IMR-90 (cell line): ENCODE results near the gene RNF181. TPM values are rescaled to one million over a fixed set of nuclear protein-coding genes. Genes with fewer than 3 reads are reported as not detected.

Experiments used
- ATAC-seq: fragments of 200-7000 bp; cut with Tn5 transposase; 2 replicates; pipeline ENCODE4 v1.9.1; 2020; ENCODE audit warnings: low read depth, mild to moderate bottlenecking, moderate library complexity
- BruUV-seq: library from RNA; stranded (reverse); fragments of 400-500 nt; replicated peaks from 2 replicates; lab custom pipeline; 2021; lab: Mats Ljungman, UMichigan
- CTCF ChIA-PET: fragments of 300-600 bp; formaldehyde crosslinking; extraction: SDS; loops from one replicate; lab custom pipeline; 2021; ENCODE audit warnings: antibody characterized with exemption; lab: Yijun Ruan, JAX
- POLR2A ChIA-PET: fragments of 300-600 bp; sonication (Branson Sonifier 250); formaldehyde crosslinking; loops from one replicate; lab custom pipeline; 2022; ENCODE audit warnings: antibody characterized with exemption; ENCODE audit not compliant: unreplicated experiment; lab: Charles Lee
- DNase-seq: peaks from one replicate; pipeline ENCODE4 v3.0.0; 2013
- H2AFZ ChIP-seq: replicated peaks from 2 replicates; pipeline ENCODE3; 2013; ENCODE audit warnings: low read length, mild to moderate bottlenecking; ENCODE audit not compliant: poor library complexity
- H2AK5ac ChIP-seq: 2 replicates; pipeline ENCODE4 v1.6.1; 2013; ENCODE audit warnings: low read depth, low read length, inconsistent platforms
- H2AK9ac ChIP-seq: replicated peaks from 2 replicates; pipeline ENCODE3; 2013; ENCODE audit warnings: mild to moderate bottlenecking, low read depth, low read length, moderate library complexity; ENCODE audit not compliant: poor library complexity
- H2BK120ac ChIP-seq: 2 replicates; pipeline ENCODE4 v1.6.1; 2013; ENCODE audit warnings: low read depth, low read length, inconsistent platforms
- H2BK15ac ChIP-seq: 3 replicates; pipeline ENCODE4 v1.6.1; 2013; ENCODE audit warnings: low read depth, low read length, inconsistent platforms
- H2BK20ac ChIP-seq: 2 replicates; pipeline ENCODE4 v1.6.1; 2013; ENCODE audit warnings: low read depth, mild to moderate bottlenecking, inconsistent platforms, low read length, moderate library complexity
- H2BK5ac ChIP-seq: 2 replicates; pipeline ENCODE4 v1.6.1; 2013; ENCODE audit warnings: mild to moderate bottlenecking, low read depth, low read length, inconsistent platforms; ENCODE audit not compliant: poor library complexity, severe bottlenecking
- H3K14ac ChIP-seq: replicated peaks from 2 replicates; pipeline ENCODE4 v1.6.1; 2013; ENCODE audit warnings: low read depth, low read length, inconsistent platforms
- H3K18ac ChIP-seq: 2 replicates; pipeline ENCODE4 v1.6.1; 2013; ENCODE audit warnings: low read depth, low read length, control low read depth
- H3K23ac ChIP-seq: 2 replicates; pipeline ENCODE4 v1.6.1; 2013; ENCODE audit warnings: low read depth, low read length, inconsistent platforms
- H3K27ac ChIP-seq: 2 replicates; pipeline ENCODE4 v1.5.1; 2013; ENCODE audit warnings: mild to moderate bottlenecking, control low read depth, low read length; ENCODE audit not compliant: insufficient read depth
- H3K27me3 ChIP-seq: 2 replicates; pipeline ENCODE4 v1.6.1; 2013; ENCODE audit warnings: low read length; ENCODE audit not compliant: control insufficient read depth, insufficient read depth
- H3K36me3 ChIP-seq: 2 replicates; pipeline ENCODE4 v1.6.1; 2013; ENCODE audit warnings: low read length, mixed read lengths; ENCODE audit not compliant: control insufficient read depth, insufficient read depth
- H3K4ac ChIP-seq: 2 replicates; pipeline ENCODE4 v1.6.1; 2013; ENCODE audit warnings: low read depth, low read length, inconsistent platforms
- H3K4me1 ChIP-seq: 2 replicates; pipeline ENCODE4 v1.6.1; 2013; ENCODE audit warnings: low read length, mixed read lengths; ENCODE audit not compliant: control insufficient read depth, insufficient read depth
- H3K4me2 ChIP-seq: 2 replicates; pipeline ENCODE4 v1.6.1; 2013; ENCODE audit warnings: low read depth, mild to moderate bottlenecking, control low read depth, low read length, moderate library complexity
- H3K4me3 ChIP-seq: 2 replicates; pipeline ENCODE4 v1.5.1; 2013; ENCODE audit warnings: low read depth, mild to moderate bottlenecking, control low read depth, low read length, moderate library complexity; ENCODE audit not compliant: insufficient read depth
- H3K56ac ChIP-seq: 2 replicates; pipeline ENCODE4 v1.6.1; 2013; ENCODE audit warnings: low read length, inconsistent platforms; ENCODE audit not compliant: insufficient read depth; ENCODE audit errors: extremely low read depth
- H3K79me1 ChIP-seq, 2 experiments: 2 replicates each; pipeline ENCODE4 v1.6.1; 2013; ENCODE audit warnings: low read length in 2 of 2, inconsistent platforms in 1 of 2, low read depth in 1 of 2
- H3K9ac ChIP-seq: 2 replicates; pipeline ENCODE4 v1.6.1; 2013; ENCODE audit warnings: low read depth, low read length, control low read depth
- H3K9me1 ChIP-seq: 2 replicates; pipeline ENCODE4 v1.6.1; 2013; ENCODE audit warnings: low read length, inconsistent platforms; ENCODE audit not compliant: insufficient read depth
- H3K9me3 ChIP-seq: 2 replicates; pipeline ENCODE4 v1.6.1; 2013; ENCODE audit warnings: low read length; ENCODE audit not compliant: control insufficient read depth, insufficient read depth
- H4K20me1 ChIP-seq: 2 replicates; pipeline ENCODE4 v1.6.1; 2013; ENCODE audit warnings: low read length, inconsistent platforms; ENCODE audit not compliant: insufficient read depth
- H4K5ac ChIP-seq: 2 replicates; pipeline ENCODE4 v1.6.1; 2013; ENCODE audit warnings: mild to moderate bottlenecking, low read depth, low read length, control low read depth
- H4K8ac ChIP-seq, 2 experiments: 2 replicates each; pipeline ENCODE4 v1.6.1; 2013; ENCODE audit warnings: low read depth in 2 of 2, low read length in 2 of 2, control low read depth in 1 of 2, inconsistent platforms in 1 of 2
- H4K91ac ChIP-seq: 2 replicates; pipeline ENCODE4 v1.6.1; 2013; ENCODE audit warnings: low read depth, low read length, inconsistent platforms; ENCODE audit not compliant: insufficient read depth
- BHLHE40 ChIP-seq: fragments of 150-350 bp; IDR thresholded peaks from 2 replicates; pipeline ENCODE4 v1.6.1; 2016; ENCODE audit warnings: mild to moderate bottlenecking, low read depth, low read length
- CEBPB ChIP-seq: IDR thresholded peaks from 2 replicates; pipeline ENCODE4 v1.6.1; 2012; ENCODE audit warnings: low read depth, low read length, improper control_type of control experiment
- CHD1 ChIP-seq: IDR thresholded peaks from 2 replicates; pipeline ENCODE4 v1.6.1; 2012; ENCODE audit warnings: low read depth, low read length, improper control_type of control experiment
- CTCF ChIP-seq: conservative IDR thresholded peaks from 2 replicates; pipeline ENCODE4 v1.5.1; 2012; ENCODE audit warnings: mild to moderate bottlenecking, low read depth, low read length, improper control_type of control experiment
- ELK1 ChIP-seq: fragments of 150-350 bp; IDR thresholded peaks from 2 replicates; pipeline ENCODE4 v1.6.1; 2016; ENCODE audit warnings: low read depth, mild to moderate bottlenecking, low read length, moderate library complexity, borderline replicate concordance
- FOS ChIP-seq: fragments of 150-350 bp; IDR thresholded peaks from 2 replicates; pipeline ENCODE4 v1.6.1; 2016; ENCODE audit warnings: low read depth, low read length
- MAFK ChIP-seq: IDR thresholded peaks from 2 replicates; pipeline ENCODE4 v1.6.1; 2012; ENCODE audit warnings: low read depth, low read length, improper control_type of control experiment
- MAZ ChIP-seq: IDR thresholded peaks from 2 replicates; pipeline ENCODE4 v1.6.1; 2012; ENCODE audit warnings: low read depth, mild to moderate bottlenecking, low read length, improper control_type of control experiment, moderate library complexity, borderline replicate concordance
- MXI1 ChIP-seq: IDR thresholded peaks from 2 replicates; pipeline ENCODE4 v1.6.1; 2012; ENCODE audit warnings: low read depth, mild to moderate bottlenecking, low read length, moderate library complexity, borderline replicate concordance
- NFE2L2 ChIP-seq: fragments of 150-350 bp; IDR thresholded peaks from 2 replicates; pipeline ENCODE4 v1.6.1; 2016; ENCODE audit warnings: low read depth, mild to moderate bottlenecking, low read length
- POLR2A ChIP-seq: IDR thresholded peaks from 2 replicates; pipeline ENCODE4 v1.6.1; 2012; ENCODE audit warnings: mild to moderate bottlenecking, low read depth, low read length
- RAD21 ChIP-seq: IDR thresholded peaks from 2 replicates; pipeline ENCODE4 v1.6.1; 2012; ENCODE audit warnings: low read length, improper control_type of control experiment
- RCOR1 ChIP-seq: IDR thresholded peaks from 2 replicates; pipeline ENCODE4 v1.6.1; 2012; ENCODE audit warnings: mild to moderate bottlenecking, low read length, improper control_type of control experiment; ENCODE audit not compliant: insufficient replicate concordance
- RFX5 ChIP-seq: IDR thresholded peaks from 2 replicates; pipeline ENCODE4 v1.8.0; 2012; ENCODE audit warnings: low read depth, mild to moderate bottlenecking, low read length, moderate library complexity
- SMC3 ChIP-seq: fragments of 150-350 bp; IDR thresholded peaks from 2 replicates; pipeline ENCODE4 v1.6.1; 2016; ENCODE audit warnings: low read depth, mild to moderate bottlenecking, antibody characterized with exemption, low read length, moderate library complexity
- USF2 ChIP-seq: fragments of 150-350 bp; IDR thresholded peaks from 2 replicates; pipeline ENCODE4 v1.6.1; 2017; ENCODE audit warnings: mild to moderate bottlenecking, antibody characterized with exemption, low read length, low read depth
- WGBS, 2 experiments: methylation state at CpG; one replicate each; pipeline versions ENCODE4 v1.1.5 to v1.1.7; 2013; ENCODE audit warnings: missing lambda C conversion rate in 2 of 2; ENCODE audit not compliant: insufficient read length in 1 of 2; ENCODE audit errors: extremely low coverage in 2 of 2; 5-methylcytosine and 5-hydroxymethylcytosine counted together
- dilution Hi-C: fragments of 300-500 bp; cut with HindIII; formaldehyde crosslinking; loops from one replicate; pipeline ENCODE4 v1.14.3; 2018; ENCODE audit warnings: low sequenced_read_pairs; ENCODE audit not compliant: unreplicated experiment
- in situ Hi-C: fragments of 300-500 bp; cut with MboI; formaldehyde crosslinking; loops from 3 replicates; pipeline ENCODE4 v1.14.3; 2019; ENCODE audit warnings: low sequenced_read_pairs, inconsistent platforms, mixed read lengths
- intact Hi-C: fragments of 100-400 bp; cut with micrococcal nuclease; formaldehyde crosslinking; loops from 2 replicates; pipeline ENCODE4 v1.10.0; 2022
- polyA plus RNA-seq, 3 experiments: library from polyadenylated mRNA; depleted of rRNA; stranded (reverse); fragments of >200 nt; gene quantifications; 2 replicates each; pipeline ENCODE4 v1.2.3, GENCODE V29; 2012; ENCODE audit warnings: low replicate concordance in 1 of 3
- total RNA-seq: library from RNA; depleted of rRNA; stranded (reverse); fragments of >200 nt; gene quantifications from 2 replicates; pipeline ENCODE4 v1.2.3, GENCODE V29; 2012

RNF181 gene
- total and polyA plus RNA-seq, 2 of the 4 experiments (the other 2 are of a cell fraction): 438 to 498 TPM

GRCh38 chr2:85631316-85631715 lies 35.8 kb downstream of the RNF181 start:
- Histone ChIP-seq H3K9ac (no peak overlapping the region), H3K79me1 (peaks cover 3 to 29% of the 10 kb centered on the region in 2 experiments; a peak in 3 of 4 replicates), H3K9me3 (no peaks in the 10 kb centered on the region), H3K4me1 (0 out of 2 replicates have a peak, but pooled peaks cover 4% of the 10 kb centered on the region), H4K91ac (no peak overlapping the region), H3K23ac (no peak overlapping the region), H3K4me3 (no peak overlapping the region), H3K27ac (no peak overlapping the region), H3K36me3 (peaks cover 54% of the 10 kb centered on the region), H3K14ac (no peak overlapping the region), H3K4me2 (no peak overlapping the region), H3K56ac (no peak overlapping the region), H3K4ac (no peak overlapping the region), H2BK20ac (no peak overlapping the region), H4K8ac (no peak overlapping the region), H4K20me1 (peaks cover 12% of the 10 kb centered on the region), H4K5ac (no peak overlapping the region), H2BK15ac (no peak overlapping the region), H3K18ac (no peak overlapping the region), H2BK5ac (no peak overlapping the region), H2AFZ (no peak overlapping the region), H3K27me3 (no peaks in the 10 kb centered on the region), H2AK5ac (no peak overlapping the region), H2BK120ac (no peak overlapping the region), H3K9me1 (no peaks in the 10 kb centered on the region), H2AK9ac (no peak overlapping the region)
- WGBS, 2 experiments: no CpG with 5 or more reads among the region's 3 CpGs
- DNase-seq: no peak
- no TSS peak for BruUV-seq
- in situ Hi-C loops: no loop called here
- intact Hi-C loops: no loop called here
- TF ChIP-seq CHD1 (no peak), FOS (no peak), USF2 (no peak), CTCF (no peak), MAZ (no peak), RAD21 (no peak), MXI1 (no peak), CEBPB (no peak), RCOR1 (no peak), RFX5 (no peak), POLR2A (no peak), SMC3 (no peak), ELK1 (no peak), BHLHE40 (no peak), MAFK (no peak), NFE2L2 (no peak)
- ChIA-PET POLR2A (no interaction called here), CTCF (interaction anchor here (1.1 kb wide), 1 partner anchor 12 kb away, joined by 5 read pairs; no protein-coding TSS in a partner anchor)
- dilution Hi-C loops: no loop called here
- ATAC-seq: no peak
